Mammary epithelial cell (primary cell): ENCODE data around the gene BICRA.

ENCODE experiments used
- CTCF ChIP-seq, 2 donors: IDR thresholded peaks in 1 of 2; conservative IDR thresholded peaks in 1 of 2; 2 replicates each; pipeline ENCODE4 v1.5.1; 2011 to 2012; ENCODE audit warnings: inconsistent platforms in 2 of 2, low read length in 2 of 2, mild to moderate bottlenecking in 2 of 2, control low read depth in 1 of 2, low read depth in 1 of 2; ENCODE audit not compliant: insufficient read depth in 1 of 2; ENCODE audit errors: extremely low read depth in 1 of 2
- EZH2 ChIP-seq: IDR thresholded peaks from 2 replicates; pipeline ENCODE4 v1.6.1; 2012; ENCODE audit warnings: low read length, inconsistent platforms, borderline replicate concordance

DNA sequence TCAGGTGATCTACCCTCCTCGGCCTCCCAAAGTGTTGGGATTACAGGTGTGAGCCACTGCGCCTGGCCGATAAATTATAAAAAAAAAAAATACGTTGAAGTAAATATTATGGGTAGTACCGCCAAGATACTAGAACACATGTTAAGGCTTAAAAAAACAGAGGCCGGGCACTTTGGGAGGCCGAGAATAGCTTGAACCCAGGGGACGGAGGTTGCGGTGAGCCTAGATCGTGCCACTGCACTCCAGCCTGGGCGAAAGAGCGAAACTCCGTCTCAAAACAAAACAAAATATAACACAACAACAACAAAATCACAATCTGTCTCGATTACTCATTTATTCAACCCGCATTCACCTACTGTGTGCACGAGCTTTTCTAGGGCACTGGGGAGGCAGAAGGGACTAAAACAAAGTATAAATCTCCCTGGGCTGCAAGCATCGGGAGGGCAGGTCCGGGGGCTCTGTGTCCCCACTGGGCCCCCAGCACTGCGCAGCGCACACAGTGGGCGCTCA lies 1.3 kb upstream of the BICRA start:
- TF ChIP-seq CTCF (conservative IDR thresholded peaks at IDR 0.05 in 1 of 2, IDR thresholded peaks at IDR 0.05 in 1 of 2; ENCODE audit: extremely low read depth in 1 of 2, insufficient read depth in 1 of 2, low read depth in 1 of 2, low read length in 2 of 2) (no peak), EZH2 (no peak)
